DMS79 treated with DMSO at 0.1 percent for 48 hours (cell line): ENCODE measurements around the gene TOPAZ1.

Experiments used
- DNase-seq: peaks from one replicate; lab custom pipeline; 2025; lab: John Stamatoyannopoulos, UW

Gene TOPAZ1

GRCh38 chr3:44241706-44242105 lies at the start of gene TOPAZ1:
Gene TOPAZ1 (plus strand): TSS chr3:44241886. CDS start chr3:44242054, 168 bp downstream.
- no peak for DNase-seq

- peak; percentile 35 for DNase-seq
These were observed 43.1 kb upstream of the TOPAZ1 start for GRCh38 chr3:44198284-44199269.

GRCh38 chr3:44206261-44206660 lies 35.4 kb upstream of the TOPAZ1 start:
- no peak for DNase-seq

GRCh38 chr3:44206862-44207652 lies 34.6 kb upstream of the TOPAZ1 start:
- no peak for DNase-seq

- DNase-seq, result no peak
These were observed 33.6 kb upstream of the TOPAZ1 start for GRCh38 chr3:44208086-44208485.

GRCh38 chr3:44208568-44208967 lies 33.1 kb upstream of the TOPAZ1 start:
- no peak for DNase-seq

GRCh38 chr3:44210967-44211366 lies 30.7 kb upstream of the TOPAZ1 start:
- no peak for DNase-seq

GRCh38 chr3:44222337-44222736 lies 19.3 kb upstream of the TOPAZ1 start:
- no peak for DNase-seq

- DNase-seq, result no peak
These were observed 18.4 kb upstream of the TOPAZ1 start for GRCh38 chr3:44223299-44223698.

- no peak for DNase-seq
These were observed 17.6 kb upstream of the TOPAZ1 start for GRCh38 chr3:44224131-44224530.

GRCh38 chr3:44226573-44226972 lies 15.1 kb upstream of the TOPAZ1 start:
- DNase-seq, result no peak

- no peak for DNase-seq
These were observed 14.1 kb upstream of the TOPAZ1 start for GRCh38 chr3:44227632-44228031.

- no peak for DNase-seq
These were observed 12.8 kb upstream of the TOPAZ1 start for GRCh38 chr3:44228900-44229299.

GRCh38 chr3:44232407-44232806 lies 9.3 kb upstream of the TOPAZ1 start:
- DNase-seq, result no peak

GRCh38 chr3:44234648-44235268 lies 6.9 kb upstream of the TOPAZ1 start:
- no peak for DNase-seq

- DNase-seq, result peak; percentile 68
These were observed 5.8 kb upstream of the TOPAZ1 start for GRCh38 chr3:44235604-44236484.

- DNase-seq, result no peak
These were observed 5.2 kb upstream of the TOPAZ1 start for GRCh38 chr3:44236485-44236908.

GRCh38 chr3:44237161-44237560 lies 4.5 kb upstream of the TOPAZ1 start:
- DNase-seq, result no peak

- DNase-seq, result no peak
These were observed 4.0 kb upstream of the TOPAZ1 start for GRCh38 chr3:44237665-44238064.

GRCh38 chr3:44238889-44239288 lies 2.8 kb upstream of the TOPAZ1 start:
- DNase-seq, result no peak

GRCh38 chr3:44240061-44240460 lies 1.6 kb upstream of the TOPAZ1 start:
- no peak for DNase-seq
